ENCODE data around the gene BSG.
"Not testable (repeated sequence)": the region's sequence is repeated elsewhere in the genome, so short reads cannot be mapped to it uniquely, and the experiment has no call there.

BSG gene

GRCh38 chr19:607301-608154 is 35.1 kb downstream of the BSG start:
- no peak for DNase-seq

GRCh38 chr19:608155-609003 is 36.0 kb downstream of the BSG start:
- no peak for DNase-seq

GRCh38 chr19:609004-609346 is 36.6 kb downstream of the BSG start:
- DNase-seq: no peak

GRCh38 chr19:610071-610800 is 37.8 kb downstream of the BSG start:
- DNase-seq: no peak

- no peak for DNase-seq
Observed at GRCh38 chr19:610801-611480, 38.5 kb downstream of the BSG start.

- DNase-seq: no peak
Observed at GRCh38 chr19:611481-611868, 39.1 kb downstream of the BSG start.

GRCh38 chr19:612941-613340 is 40.5 kb downstream of the BSG start:
- DNase-seq: no peak

- no peak for DNase-seq
Observed at GRCh38 chr19:613732-614567, 41.6 kb downstream of the BSG start.

- no peak for DNase-seq
Observed at GRCh38 chr19:615619-616018, 43.2 kb downstream of the BSG start.

GRCh38 chr19:616062-616700 is 43.8 kb downstream of the BSG start:
- DNase-seq: no peak

- DNase-seq: no peak
Observed at GRCh38 chr19:616747-617526, 44.5 kb downstream of the BSG start.

- DNase-seq: no peak
Observed at GRCh38 chr19:617551-618246, 45.3 kb downstream of the BSG start.

GRCh38 chr19:618247-618619 is 45.8 kb downstream of the BSG start:
- no peak for DNase-seq

- DNase-seq: no peak
Observed at GRCh38 chr19:618674-619285, 46.4 kb downstream of the BSG start.

GRCh38 chr19:619286-620002 is 47.0 kb downstream of the BSG start:
- DNase-seq: no peak

GRCh38 chr19:620166-620862 is 47.9 kb downstream of the BSG start:
- no peak for DNase-seq

GRCh38 chr19:621191-621590 is 48.8 kb downstream of the BSG start:
- DNase-seq: not testable (repeated sequence)

- no peak for DNase-seq
Observed at GRCh38 chr19:621819-622218, 49.4 kb downstream of the BSG start.

Data from NCI-H2029 treated with DMSO at 0.1 percent for 48 hours (cell line).